ENCODE data around the gene BCL6.

The BCL6 gene

DNA sequence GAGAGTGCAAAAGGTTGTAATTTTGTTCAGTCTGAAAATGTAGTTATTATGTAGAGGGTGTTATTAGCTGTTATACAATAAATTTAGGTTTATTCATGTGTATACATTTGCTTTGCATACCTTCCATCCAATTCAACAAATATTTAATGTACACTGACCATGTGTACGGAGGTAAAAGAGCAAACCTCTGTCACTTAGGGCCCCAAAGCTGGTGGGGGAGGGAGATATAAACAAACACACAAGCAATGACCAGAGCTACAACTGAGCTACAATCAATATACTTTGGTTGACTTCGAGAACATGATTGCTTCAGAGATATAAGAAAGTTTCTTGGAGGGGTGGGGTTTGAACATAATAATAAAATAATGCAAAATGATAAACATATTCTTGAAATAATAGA is 17.5 kb upstream of the BCL6 start:
- no peak for DNase-seq (ENCODE audit: low read depth)

DNA sequence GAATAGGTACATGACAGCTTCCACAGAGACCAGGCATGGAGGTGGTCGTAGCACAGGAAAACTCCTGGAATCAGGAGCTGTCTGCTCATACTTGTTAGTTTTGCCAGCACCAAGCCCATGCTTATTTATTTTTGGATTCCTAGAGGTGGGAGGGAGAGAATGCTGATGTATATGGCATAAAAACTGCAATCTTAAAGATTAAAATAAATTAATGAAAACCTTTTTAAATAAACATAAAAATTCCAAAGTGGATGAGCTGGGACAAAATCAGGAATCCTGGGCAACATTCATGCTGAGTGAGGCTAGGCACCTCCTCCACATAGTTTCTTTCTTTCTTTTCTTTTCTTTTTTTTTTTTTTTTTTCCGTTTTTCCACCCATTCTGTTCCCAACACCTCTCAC is 14.3 kb upstream of the BCL6 start:
- DNase-seq (ENCODE audit: low read depth) = no peak

DNA sequence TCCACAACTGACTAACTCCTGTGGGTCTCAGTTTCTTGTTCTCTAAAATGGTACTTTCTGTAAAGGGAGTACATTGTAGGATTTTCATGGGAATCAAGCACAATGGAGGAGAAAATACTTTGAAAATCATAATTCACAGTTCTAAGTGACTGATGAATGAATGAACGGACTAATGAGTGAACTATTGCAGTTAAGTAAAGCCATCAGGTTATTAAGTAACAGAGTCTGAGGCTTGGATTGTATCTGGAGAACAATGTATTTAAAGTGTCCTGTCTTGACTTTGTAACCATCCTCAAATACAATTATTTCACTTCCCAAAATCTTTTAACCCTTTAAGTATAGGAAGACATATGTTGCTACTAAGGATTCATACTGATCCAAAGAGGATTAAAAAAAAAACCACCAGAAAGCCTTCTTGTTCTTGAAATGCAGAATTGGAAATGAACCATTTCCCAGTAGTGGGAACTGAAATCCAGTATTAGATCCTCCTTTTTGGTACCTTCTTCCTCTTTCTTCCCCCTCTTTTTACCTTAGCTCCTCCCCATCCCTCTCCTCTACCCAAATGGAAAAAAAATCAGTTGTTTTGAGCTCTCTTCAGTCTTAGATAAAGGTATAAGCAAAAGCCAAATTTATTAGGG is 13.2 kb upstream of the BCL6 start:
- no peak for DNase-seq (ENCODE audit: low read depth)

DNA sequence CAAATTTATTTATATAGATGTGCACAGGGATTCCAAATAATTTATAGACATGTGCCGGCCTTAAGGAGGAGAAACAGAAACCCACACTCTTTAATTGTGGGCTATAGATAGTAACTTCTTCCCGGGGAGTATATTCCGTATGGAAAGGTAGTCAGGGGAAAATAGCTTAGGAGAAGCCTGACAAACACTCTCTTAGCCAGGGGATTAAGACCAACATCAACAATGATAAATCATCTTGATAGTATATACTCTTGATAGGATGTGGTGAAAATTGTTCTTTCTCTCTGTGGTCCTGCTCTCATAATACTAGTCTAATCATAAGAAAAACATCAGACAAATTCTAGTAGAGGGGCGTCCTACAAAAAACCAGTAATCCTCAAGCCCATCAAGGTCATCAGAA is 8.2 kb upstream of the BCL6 start:
- no peak for DNase-seq (ENCODE audit: low read depth)

DNA sequence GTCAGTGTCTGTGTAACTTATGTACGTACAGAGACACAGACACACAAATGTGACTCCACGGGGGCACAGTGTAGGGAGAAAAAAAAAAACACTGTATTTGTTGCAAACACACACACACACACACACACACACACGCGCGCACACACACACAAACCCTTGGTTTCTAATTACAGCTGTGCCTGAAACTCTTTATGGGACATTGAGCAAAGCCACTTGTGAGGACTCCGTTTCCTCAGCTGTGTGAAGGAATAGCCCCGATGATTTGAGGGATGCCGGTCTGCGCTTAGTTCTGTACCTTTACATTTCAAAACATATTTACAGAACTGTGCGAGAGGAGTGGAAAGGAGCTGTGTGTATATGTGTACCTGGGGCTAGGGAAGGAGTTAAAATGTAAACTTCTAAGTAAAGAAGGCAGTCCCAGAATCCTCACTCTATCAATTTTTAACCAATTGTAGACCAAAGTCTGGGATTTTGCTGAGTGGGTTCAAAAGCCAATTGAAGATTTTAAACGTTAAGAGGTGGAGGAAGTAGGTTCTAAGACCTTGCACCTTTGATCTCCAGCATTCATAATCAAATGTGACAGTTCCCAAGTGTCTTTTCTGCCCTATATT is 5.3 kb upstream of the BCL6 start:
- DNase-seq (ENCODE audit: low read depth) = no peak

DNA sequence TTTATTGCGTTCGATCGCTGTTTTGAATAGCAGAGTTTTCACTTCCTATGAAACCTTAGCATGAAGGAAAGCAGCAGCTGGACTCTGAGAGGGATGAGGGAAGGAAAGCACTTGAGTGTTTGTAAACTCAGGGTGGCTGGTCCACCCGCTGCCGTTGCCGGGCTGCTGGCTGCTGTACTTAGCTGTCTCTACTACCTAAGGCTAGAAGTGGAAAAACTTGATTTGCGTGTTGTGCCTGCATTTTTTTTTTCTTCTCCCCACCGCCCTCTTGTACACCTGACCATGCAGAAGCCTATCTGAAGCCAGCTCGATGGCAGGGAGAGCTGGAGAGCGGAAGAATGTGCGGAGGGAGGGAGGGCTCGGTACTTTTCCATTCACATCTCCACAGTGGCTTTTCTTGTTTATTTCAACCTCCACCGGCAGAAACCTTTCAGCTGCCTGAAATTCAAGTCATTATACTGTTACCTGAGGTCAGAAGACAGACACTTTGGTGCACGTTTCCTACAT is 4.8 kb upstream of the BCL6 start:
- no peak for DNase-seq (ENCODE audit: low read depth)

DNA sequence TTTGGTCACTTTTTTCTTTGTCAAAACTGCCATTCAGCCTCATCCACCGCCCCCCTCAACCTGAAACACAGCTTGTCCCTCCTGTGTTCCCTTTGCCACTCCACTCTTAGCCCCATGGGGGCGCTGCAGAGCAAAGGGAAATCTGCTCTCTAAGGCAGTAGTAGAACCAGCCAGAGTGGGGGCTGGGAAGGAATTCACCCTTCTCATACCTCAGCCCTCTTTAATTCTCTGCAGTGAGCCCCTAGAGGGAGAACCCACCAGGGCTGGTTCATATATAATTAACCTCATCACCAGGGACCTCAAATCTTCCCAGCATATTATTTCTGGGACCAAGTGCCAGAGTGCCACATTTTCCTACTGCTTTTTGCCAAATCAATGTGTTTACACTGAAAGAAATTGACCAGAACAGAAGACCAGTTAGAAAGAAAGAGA is 2.8 kb upstream of the BCL6 start:
- DNase-seq (ENCODE audit: low read depth) = no peak

DNA sequence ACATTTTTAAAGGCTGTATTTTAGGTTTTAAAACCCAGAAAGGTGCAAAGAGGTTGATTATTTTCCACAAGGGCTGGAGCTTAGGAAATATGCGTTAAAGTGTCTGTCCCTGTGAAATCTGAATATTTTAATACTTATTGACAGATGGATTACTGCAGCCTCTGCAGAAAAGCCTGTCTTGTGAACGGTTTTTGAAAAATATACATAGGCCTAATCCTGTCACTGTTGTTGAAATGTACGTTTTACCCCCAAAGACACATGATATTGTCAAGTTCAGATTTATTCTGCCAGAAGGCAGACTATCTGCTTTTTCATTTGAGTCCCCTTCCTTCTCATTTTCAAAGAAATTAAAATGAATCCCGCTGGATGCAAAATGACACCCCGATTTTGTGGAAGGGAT is 2.2 kb upstream of the BCL6 start:
- DNase-seq (ENCODE audit: low read depth) = no peak

DNA sequence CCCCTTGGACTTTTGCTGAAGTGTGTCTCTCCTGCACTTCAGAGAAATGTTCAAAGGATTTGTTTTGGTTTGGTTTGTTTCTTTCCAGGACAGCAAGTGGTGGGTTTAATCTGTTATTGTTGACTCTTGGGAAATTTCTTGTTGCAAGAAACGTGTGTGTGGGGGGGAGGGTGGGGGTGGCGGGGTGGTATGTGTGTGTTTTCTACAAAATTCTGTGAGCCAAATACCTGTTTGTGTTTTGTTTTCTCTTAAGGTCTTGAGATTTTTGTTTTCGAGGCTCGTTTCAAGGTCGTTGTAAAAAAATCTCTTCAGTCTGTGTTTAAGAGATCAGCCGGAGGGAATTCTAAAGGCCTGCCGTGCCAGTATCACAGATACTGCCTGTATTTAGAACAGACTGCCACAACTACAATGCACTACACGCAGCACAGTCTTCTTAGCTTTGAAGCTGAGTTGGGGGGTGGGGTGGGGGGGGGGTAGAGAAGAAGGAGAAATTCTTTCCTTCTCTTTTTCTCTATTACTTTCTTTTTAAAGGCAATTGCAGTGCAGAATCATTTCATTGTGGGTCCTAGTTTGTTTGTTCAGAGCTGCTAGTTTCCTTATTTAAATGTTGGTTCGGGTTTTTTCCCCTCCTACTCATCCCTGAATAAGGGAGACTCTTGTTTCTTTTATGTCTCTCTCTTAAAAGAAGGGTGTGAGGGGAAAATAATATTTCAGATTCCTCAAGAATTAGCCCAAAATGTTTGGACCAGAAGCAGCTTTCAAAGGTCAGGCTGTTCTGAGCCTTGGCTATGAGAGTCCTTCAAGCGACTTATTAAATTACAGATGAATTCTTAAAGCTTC is 1.4 kb upstream of the BCL6 start:
- no peak for DNase-seq (ENCODE audit: low read depth)

DNA sequence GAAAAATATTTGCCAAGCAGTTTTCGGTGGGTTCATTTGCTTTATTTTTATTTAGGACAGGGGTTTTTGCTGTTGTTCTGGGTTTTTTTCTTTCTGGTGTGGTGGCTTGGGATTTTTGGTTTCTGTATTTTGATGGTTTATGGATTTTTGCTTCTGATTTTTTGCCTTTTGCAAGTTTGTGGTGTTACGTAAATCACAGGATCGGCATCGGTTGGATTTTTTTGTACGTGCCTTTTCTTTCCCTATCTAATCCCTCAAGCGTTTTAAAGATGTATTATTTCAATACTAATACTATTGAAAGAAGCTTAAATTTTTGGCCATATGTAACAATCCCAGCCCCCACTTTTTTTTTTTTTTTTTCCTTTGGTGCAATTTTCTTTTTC is 782 bp upstream of the BCL6 start:
- no peak for DNase-seq (ENCODE audit: low read depth)

DNA sequence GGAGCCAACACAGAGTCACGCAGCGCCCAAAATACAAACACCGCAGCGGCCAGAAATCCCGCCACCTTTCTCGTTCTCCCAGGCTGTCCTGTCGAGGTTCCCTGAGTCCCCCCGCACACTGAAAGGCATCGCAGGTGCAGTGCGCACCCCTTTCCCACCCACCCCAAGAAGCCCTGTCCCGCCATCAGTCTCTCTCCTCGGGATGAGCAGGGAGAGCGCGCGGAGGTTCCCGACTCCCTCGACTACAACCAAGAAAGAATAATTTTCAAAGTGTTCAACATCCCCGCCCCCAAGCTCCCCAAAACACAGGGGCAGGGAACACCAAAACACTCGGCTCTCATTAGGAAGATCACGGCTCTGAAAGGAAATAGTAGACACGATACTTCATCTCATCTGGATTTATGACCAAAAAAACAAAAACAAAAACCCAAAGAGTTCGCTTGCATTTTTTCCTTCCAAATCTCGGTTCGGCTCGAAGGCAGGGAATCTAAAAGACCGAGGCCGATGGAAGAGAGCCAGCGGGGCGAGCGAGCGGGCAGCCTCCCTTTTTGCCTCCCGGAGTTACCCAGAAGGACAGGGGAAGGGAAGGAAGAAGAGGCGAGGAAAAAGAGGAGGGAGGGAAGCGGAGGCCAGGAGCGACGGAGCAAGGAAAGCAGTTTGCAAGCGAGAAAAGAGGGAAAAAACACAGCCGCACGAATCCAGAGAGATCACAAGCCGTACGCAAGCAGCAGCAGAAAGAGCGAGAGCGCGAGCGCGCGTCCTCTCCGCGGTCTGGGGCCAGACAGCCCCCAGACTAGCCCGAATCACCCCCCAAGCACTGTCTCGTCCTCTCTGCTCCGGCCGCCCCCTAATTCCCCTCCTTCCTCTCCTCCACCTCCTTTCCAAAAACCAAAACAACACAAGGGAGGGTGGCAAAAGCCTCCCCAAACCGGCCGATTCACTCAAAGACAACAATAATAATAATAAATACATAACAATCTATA is 808 bp downstream of the BCL6 start:
- no peak for DNase-seq (ENCODE audit: low read depth)

DNA sequence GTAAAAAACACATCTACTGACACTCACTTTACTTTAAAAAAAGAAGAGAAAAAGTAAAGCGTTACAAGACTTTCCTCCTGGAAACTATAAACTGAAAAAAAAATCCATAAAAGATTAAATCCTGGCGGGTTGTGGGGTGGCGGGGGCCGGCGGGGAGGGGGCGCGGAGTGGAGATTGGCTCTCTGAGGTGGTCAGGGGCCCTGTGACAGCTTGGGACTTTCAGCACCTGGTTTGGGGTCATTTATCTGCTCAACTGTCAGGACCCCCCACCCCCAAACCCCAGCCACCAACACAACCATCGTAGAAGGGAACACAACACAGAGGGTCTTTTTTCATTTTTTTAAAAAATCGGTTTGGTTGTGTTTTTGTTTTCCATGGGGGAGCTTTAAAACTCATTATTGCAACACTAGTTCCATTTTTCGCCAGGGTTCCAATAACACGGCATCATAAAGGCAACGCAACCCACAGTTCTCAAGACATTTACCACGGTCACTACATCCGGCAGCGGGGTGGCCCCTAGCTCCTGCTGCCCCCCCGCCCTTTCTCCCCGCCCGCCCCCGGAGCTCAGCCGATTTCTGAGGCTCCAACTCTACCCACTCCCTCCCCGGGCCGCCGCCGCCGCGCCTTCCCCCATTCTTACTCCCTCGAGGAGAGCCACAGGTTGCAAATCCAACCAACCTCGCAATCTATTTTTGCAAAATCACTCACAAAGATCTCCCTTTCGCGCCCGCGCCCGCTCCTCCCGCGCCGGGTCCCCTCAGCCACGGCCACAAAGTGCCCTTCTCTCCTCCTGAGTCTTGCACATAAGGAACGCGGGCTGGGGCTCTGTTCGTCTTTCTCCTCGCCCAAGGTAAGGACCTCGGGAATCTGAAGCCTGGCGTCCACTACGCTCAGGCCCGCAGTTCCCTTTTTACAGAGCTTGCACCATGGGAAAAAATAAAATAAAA is 1.8 kb downstream of the BCL6 start:
- no peak for DNase-seq (ENCODE audit: low read depth)

DNA sequence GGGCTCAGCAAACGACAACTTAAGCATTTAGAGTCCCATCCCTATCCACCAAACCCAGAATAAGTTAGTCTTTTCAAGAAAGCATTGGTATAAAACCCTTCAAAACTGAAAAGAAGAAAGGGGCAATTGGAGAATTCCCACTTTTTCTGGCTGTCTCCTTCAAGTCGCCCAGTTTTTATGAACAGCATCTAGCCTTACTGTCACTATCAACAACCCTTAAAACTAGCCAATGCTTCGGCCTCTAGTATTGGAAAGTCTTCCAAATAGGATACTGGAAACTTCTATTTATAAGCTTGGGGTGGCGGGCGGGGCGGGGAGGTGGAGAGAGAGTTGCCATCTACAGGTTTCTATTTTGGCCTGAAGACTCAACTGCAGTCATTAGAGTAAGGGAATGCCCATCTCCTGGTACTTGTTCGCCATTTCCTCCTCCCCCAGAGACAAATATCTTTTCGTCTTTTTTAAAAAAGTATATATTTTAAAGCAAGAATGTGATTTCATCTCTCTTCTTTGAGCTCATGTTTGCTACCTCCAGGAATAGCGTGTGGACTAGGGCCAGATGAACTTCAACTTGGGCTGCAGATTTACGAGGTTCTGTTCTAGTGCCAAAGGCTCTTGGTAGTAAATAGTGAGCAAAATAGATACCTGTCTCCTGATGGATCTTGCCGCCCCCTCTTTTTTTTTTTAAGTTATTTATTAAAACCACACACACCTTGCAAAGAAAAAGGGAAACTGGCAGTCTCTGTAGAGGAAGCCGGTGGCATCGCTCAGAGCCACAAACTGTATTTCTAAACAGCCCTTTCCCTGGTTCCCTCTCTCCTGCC is 2.7 kb downstream of the BCL6 start:
- DNase-seq (ENCODE audit: low read depth) = no peak

DNA sequence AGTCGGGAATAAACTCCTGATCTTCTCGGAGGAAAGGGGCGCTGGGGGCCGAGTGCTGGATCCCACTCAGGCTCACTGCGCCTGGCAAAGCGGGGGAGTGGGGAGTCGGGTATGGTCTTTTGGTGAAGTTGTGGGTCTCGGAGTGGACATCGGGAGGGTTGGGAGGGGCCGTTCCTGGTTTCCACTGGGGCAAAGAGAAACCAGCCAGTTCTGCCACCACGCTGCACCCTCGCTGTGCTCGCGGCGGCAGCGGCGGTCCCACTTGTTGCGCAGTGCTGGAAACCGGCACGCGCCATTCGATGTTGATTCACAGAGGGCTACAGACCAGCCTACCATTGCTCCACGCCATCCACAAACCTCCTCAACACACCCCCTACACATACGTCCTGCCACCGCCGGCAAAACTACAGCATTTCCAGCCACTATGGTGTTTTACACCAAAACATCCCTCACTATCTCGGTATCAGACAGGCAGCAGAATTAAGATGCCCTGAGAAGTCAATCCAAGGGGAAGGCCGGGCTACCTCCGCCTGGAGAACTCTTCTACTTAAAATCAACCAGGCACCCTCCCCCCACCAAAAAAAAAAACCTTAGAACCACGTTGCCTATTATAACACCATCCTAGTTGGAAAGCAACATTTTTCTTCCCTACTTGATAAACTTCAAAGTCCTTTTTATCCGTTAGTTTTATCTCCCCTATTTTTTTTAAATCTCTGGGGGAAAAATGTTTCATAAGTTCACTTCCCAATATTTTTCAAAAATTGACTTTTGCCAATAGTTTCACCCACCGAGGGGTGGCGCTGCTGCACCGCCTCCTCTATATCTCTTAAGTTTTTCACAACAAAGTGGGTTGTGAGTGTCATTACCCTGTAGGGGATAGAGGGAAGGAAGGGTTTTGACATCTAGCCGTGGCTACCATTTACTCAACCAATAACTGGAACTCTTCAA is 3.6 kb downstream of the BCL6 start:
- DNase-seq (ENCODE audit: low read depth) = no peak

DNA sequence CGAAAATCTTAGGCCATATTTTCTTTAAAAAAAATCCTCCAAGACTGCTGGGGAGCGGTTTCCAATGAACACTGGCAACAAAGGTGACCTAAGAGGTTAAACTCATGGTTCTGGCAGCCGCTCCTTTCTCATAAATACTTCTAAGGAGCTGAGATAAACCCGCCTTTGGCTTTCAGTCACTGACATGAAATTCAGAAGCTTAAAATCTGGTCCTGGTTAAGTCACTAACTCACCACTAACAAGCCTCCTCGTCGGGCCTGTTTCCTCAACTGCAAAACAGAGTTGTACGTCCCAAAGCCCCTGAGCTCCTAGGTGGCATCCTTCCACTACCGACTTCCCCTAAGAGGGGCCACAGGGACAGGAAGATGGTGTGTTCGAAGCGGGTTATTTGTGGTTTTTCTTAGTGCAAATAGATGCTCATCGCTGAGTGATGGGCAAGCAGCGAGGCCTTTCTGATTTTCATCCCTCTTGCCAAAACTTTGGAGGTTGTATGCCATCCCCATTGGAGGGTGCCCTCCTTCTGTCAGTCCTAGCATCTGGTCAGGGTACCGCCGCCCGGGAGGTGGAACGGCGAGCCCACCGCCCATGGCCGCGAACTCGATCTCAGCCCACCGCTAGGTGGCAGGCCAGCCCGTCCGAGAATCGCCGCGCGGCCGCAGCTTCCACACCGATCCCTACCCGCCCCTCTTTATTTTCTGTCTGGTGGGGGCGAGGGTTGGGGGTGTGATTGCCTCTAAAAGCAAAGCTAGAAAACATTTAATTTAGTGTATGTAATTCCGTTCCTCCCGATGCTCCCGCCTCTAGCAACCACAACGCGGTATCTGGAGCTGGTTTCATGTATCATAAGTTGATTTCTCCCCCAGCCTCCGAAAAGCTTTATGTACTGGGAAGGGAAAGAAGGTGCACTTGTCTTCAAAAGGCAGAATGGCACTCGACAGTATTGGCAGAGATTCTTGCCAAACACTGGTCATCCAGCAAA is 4.6 kb downstream of the BCL6 start:
- DNase-seq (ENCODE audit: low read depth) = no peak

DNA sequence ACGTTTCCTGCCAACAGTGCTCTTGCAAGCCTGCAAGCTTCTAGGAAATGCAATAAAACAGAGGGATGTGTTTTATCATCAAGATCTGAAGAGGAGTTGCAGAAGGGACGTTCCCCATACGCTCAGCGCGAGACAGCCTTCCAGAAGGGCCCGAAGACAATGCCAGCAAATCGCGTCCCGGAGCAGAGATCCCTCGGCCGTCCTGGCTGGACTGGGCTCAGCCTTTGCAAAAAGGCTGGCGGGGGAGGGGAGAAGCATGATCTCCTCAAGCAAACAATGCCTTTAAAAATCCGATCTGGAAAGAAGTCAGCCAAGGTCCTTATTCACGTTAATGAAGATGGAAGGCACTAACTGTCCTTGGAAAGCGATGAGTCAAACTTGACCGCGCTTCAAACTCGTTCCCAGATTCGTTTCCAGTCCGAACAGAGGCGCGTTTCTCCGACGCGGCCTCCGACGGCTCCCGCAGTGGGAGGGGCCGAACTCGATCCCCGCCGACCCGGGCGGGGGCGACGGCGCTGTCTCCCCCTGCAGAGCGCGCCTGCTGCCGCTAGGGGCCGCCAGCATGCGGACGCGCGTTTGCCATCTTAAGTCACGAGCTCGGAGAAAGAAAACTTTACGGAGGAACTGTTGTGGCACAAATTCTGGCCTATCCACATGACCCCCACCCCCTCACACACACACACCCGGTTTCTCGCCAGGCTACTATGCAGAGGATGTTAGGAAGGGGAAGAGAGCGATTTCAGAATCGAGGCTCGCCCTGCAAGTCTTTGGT is 5.5 kb downstream of the BCL6 start:
- no peak for DNase-seq (ENCODE audit: low read depth)

DNA sequence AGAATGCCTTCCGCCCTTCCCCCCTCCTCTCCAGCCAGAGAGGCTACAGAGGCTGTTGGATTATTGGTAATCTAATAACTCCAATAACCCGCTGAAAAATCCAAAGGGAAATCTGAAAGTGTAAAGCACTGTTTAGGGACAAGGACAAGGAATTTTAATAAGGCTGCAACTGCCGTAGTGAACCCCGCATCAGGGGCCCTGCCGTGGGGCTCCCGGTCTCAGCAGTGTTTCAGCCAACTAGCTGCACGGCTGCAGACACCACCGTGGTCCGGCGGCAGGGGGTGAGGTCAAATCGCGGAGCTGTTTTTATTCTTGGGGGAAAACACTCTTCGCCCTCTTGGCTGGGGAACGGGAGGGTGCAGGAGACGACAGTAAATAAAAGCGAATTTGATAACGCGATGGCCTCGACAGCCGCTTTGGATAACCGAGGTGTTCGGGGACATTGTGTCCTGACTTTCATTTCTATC is 6.1 kb downstream of the BCL6 start:
- no peak for DNase-seq (ENCODE audit: low read depth)
